Stomach (tissue), 9 donors: Measurements from ENCODE around the gene ZC2HC1B. TPM values are rescaled to one million over a fixed set of nuclear protein-coding genes. Genes with fewer than 3 reads are reported as not detected.

Experiments used
- DNase-seq, 2 donors: peaks; one replicate each; pipeline versions ENCODE4 v3.0.0 to v3.0.0-alpha.2; 2013 to 2019
- H3K27ac ChIP-seq, 5 donors: fragments of 200-600 bp in 4 of 5; sonication (generic) in 4 of 5; one replicate each; pipeline ENCODE4 v1.5.1; 2013 to 2019; ENCODE audit warnings: mild to moderate bottlenecking in 1 of 5, moderate library complexity in 1 of 5
- H3K27me3 ChIP-seq, 3 donors: fragments of 200-600 bp; sonication (generic); one replicate each; pipeline ENCODE4 v1.5.1; 2017 to 2019; ENCODE audit warnings: mixed run types in 1 of 3
- H3K36me3 ChIP-seq, 4 donors: fragments of 200-600 bp; sonication (generic); 1 replicate in 3 of 4; 2 replicates in 1 of 4; pipeline ENCODE4 v1.5.1; 2016 to 2019
- H3K4me1 ChIP-seq, 4 donors: fragments of 200-600 bp; sonication (generic); one replicate each; pipeline ENCODE4 v1.5.1; 2016 to 2019
- H3K4me3 ChIP-seq, 4 donors: fragments of 200-600 bp; sonication (generic) in 3 of 4; one replicate each; pipeline ENCODE4 v1.5.1; 2016 to 2019; ENCODE audit warnings: mild to moderate bottlenecking in 1 of 4
- H3K9me3 ChIP-seq, 4 donors: fragments of 200-600 bp; sonication (generic); one replicate each; pipeline ENCODE4 v1.5.1; 2016 to 2019
- CTCF ChIP-seq, 7 experiments: fragments of 450-650 bp in 4 of 7; fragments of 200-600 bp in 3 of 7; sonication (generic) in 3 of 7; IDR thresholded peaks; one replicate each; pipeline ENCODE4 v1.5.1; 2016 to 2019; ENCODE audit warnings: antibody characterized with exemption in 7 of 7, control low read depth in 2 of 7, mild to moderate bottlenecking in 1 of 7
- EP300 ChIP-seq: sonication (generic); formaldehyde crosslinking; IDR thresholded peaks from one replicate; pipeline ENCODE4 v1.6.1; 2017; ENCODE audit warnings: antibody characterized with exemption
- POLR2A ChIP-seq, 4 donors: fragments of 450-650 bp; IDR thresholded peaks; one replicate each; pipeline ENCODE4 v1.6.1; 2016; ENCODE audit warnings: antibody characterized with exemption in 4 of 4, control low read depth in 2 of 4, mild to moderate bottlenecking in 1 of 4, moderate library complexity in 1 of 4
- POLR2AphosphoS5 ChIP-seq, 3 donors: sonication (generic); formaldehyde crosslinking; IDR thresholded peaks; one replicate each; pipeline ENCODE4 v1.6.1; 2016; ENCODE audit warnings: antibody characterized with exemption in 3 of 3
- WGBS, 5 donors: extraction: QIAGEN DNeasy Blood & Tissue Kit in 3 of 5; methylation state at CpG; one replicate each; pipeline versions ENCODE4 v1.1.5 to v1.1.7; 2013 to 2018; 5-methylcytosine and 5-hydroxymethylcytosine counted together
- intact Hi-C: fragments of 100-400 bp; cut with DNase I; formaldehyde crosslinking; loops from one replicate; pipeline ENCODE4 v1.15.1; 2023; ENCODE audit warnings: low total_unique reads
- polyA plus RNA-seq, 3 donors: library from polyadenylated mRNA; stranded (reverse); fragments of 200-250 nt; gene quantifications; one replicate each; pipeline ENCODE4 v1.2.3, GENCODE V29; 2013
- total RNA-seq, 5 donors: library from RNA; depleted of rRNA; stranded (reverse); fragments of >200 nt; gene quantifications; one replicate each; pipeline versions ENCODE4 v1.1.0 to v1.2.3, GENCODE V29; 2014 to 2016
- donor health status: healthy with polysubstance abuse.
- donor health status: Bipolar disorder and iron deficiency.
- donor health status: healthy.

Gene ZC2HC1B
- total and polyA plus RNA-seq, 8 donors, result 0.92 to 1.8 TPM; not detected in 6

- TF ChIP-seq CTCF (IDR thresholded peaks at IDR 0.05) (no peak), EP300 (no peak), POLR2AphosphoS5 (IDR thresholded peaks at IDR 0.05) (no peak), POLR2A (IDR thresholded peaks at IDR 0.05) (no peak)
- WGBS, 5 donors, result 75 to 79% (median 76%) methylated on average over 13 of the region's 13 CpGs
- H3K4me1 ChIP-seq, result peaks cover 0 to 16% (median 6%) of the 10 kb centered on the region in 4 donors
- H3K9me3 ChIP-seq, result no peaks in the 10 kb centered on the region
- H3K27ac ChIP-seq, result no peak overlapping the region
- intact Hi-C loops, result no loop called here
- no peak overlapping the region for H3K4me3 ChIP-seq
- no peaks in the 10 kb centered on the region for H3K36me3 ChIP-seq
- H3K27me3 ChIP-seq, result no peaks in the 10 kb centered on the region
- no peak for DNase-seq
These were observed 109.1 kb downstream of the ZC2HC1B start for GRCh38 chr6:143973097-143973966.

- no peak for TF ChIP-seq CTCF (IDR thresholded peaks at IDR 0.05)
- no peak for TF ChIP-seq POLR2A (IDR thresholded peaks at IDR 0.05)
- no peak for TF ChIP-seq EP300
- no peak for TF ChIP-seq POLR2AphosphoS5 (IDR thresholded peaks at IDR 0.05)
- no peak overlapping the region for H3K27ac ChIP-seq
- intact Hi-C loops, result no loop called here
- no peaks in the 10 kb centered on the region for H3K36me3 ChIP-seq
- H3K4me1 ChIP-seq, result peaks cover 0 to 16% (median 4%) of the 10 kb centered on the region in 4 donors
- H3K27me3 ChIP-seq, result no peaks in the 10 kb centered on the region
- DNase-seq, result no peak
- 67 to 82% (median 75%) methylated on average over 7 to 8 of the region's 8 CpGs for WGBS, 5 donors
- H3K9me3 ChIP-seq, result no peaks in the 10 kb centered on the region
- no peak overlapping the region for H3K4me3 ChIP-seq
These were observed 109.8 kb downstream of the ZC2HC1B start for GRCh38 chr6:143974089-143974488.

- H3K4me1 ChIP-seq, result peaks cover 0 to 6% (median 0%) of the 10 kb centered on the region in 4 donors
- no peak overlapping the region for H3K27ac ChIP-seq
- H3K9me3 ChIP-seq, result no peaks in the 10 kb centered on the region
- intact Hi-C loops, result no loop called here
- no peaks in the 10 kb centered on the region for H3K27me3 ChIP-seq
- TF ChIP-seq CTCF (IDR thresholded peaks at IDR 0.05) (no peak), POLR2A (IDR thresholded peaks at IDR 0.05) (no peak), EP300 (no peak), POLR2AphosphoS5 (IDR thresholded peaks at IDR 0.05) (no peak)
- DNase-seq, result no peak
- H3K36me3 ChIP-seq, result no peaks in the 10 kb centered on the region
- no peak overlapping the region for H3K4me3 ChIP-seq
- 67 to 76% (median 70%) methylated on average over 3 of the region's 3 CpGs for WGBS, 5 donors
These were observed 112.6 kb downstream of the ZC2HC1B start for GRCh38 chr6:143976806-143977349.

- no peak for DNase-seq
- 75 to 95% (median 89%) methylated on average over 1 of the region's 1 CpG for WGBS, 5 donors
These were observed 116.6 kb downstream of the ZC2HC1B start for GRCh38 chr6:143980921-143981320.

More at GRCh38 chr6:143980921-143981320, 116.6 kb downstream of the ZC2HC1B start:
- Histone ChIP-seq H3K4me3 (no peak overlapping the region), H3K27me3 (no peaks in the 10 kb centered on the region), H3K4me1 (no peaks in the 10 kb centered on the region), H3K9me3 (no peaks in the 10 kb centered on the region), H3K27ac (no peak overlapping the region), H3K36me3 (no peaks in the 10 kb centered on the region)
- intact Hi-C loops, result no loop called here
- TF ChIP-seq POLR2AphosphoS5 (IDR thresholded peaks at IDR 0.05) (no peak), POLR2A (IDR thresholded peaks at IDR 0.05) (no peak), EP300 (no peak), CTCF (IDR thresholded peaks at IDR 0.05) (no peak)
